Fibroblast of the aortic adventitia (primary cell): ENCODE measurements around the gene SRGAP2C. TPM values are rescaled to one million over a fixed set of nuclear protein-coding genes. Genes with fewer than 3 reads are reported as not detected.
"Not testable (repeated sequence)": the region's sequence is repeated elsewhere in the genome, so short reads cannot be mapped to it uniquely, and the experiment has no call there.

Experiments used
- DNase-seq: peaks from one replicate; pipeline ENCODE4 v3.0.0-alpha.2; 2010; ENCODE audit warnings: low read depth
- H3K4me3 ChIP-seq: 2 replicates; pipeline ENCODE4 v1.5.1; 2011; ENCODE audit warnings: low read depth, mild to moderate bottlenecking, control low read depth, low read length, moderate library complexity
- total RNA-seq: library from RNA; depleted of rRNA; stranded (reverse); fragments of >200 nt; gene quantifications from 2 replicates; pipeline ENCODE4 v1.2.3, GENCODE V29; 2012; ENCODE audit warnings: low replicate concordance
- TF ChIP-seq, protein P1 (sequence below): IDR thresholded peaks from 2 replicates; pipeline ENCODE4 v1.5.1; 2011; ENCODE audit warnings: mild to moderate bottlenecking, low read length, control low read depth, inconsistent platforms; ENCODE audit not compliant: insufficient read depth

Gene SRGAP2C
- total RNA-seq, 1 donor: 35.0 TPM

DNA sequence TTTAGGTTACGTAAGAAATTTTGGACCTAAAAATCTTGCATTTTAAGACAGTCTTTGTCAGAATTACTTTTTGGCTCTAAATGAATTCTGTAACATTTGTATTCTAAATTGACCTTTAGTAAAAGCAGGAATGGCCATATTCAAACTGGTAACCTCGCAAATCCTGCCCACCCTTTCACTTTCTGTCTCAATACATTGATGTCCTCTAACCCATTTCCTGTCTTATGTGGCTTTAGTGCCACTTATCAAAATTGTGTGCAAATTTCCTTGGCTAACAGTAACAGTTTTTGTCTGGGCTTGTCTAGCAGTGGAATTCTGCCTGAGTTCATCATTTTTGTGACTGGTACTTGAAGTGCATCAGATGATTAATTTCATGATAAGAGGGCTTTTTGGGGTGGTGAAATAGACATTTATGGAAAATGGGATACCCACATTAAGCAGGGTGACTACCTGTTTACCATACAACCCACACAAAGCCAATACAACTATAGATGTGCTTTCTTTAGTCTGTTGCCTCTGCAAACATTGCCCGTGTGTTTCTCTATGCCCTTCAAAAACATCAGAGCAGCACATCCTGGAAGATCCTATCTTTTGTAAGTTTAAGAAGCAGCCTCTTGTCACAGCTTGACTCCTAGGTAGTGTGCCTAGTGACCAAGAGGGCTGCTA is 205.3 kb downstream of the SRGAP2C start:
- DNase-seq, H3K4me3 ChIP-seq: not testable (repeated sequence)

DNA sequence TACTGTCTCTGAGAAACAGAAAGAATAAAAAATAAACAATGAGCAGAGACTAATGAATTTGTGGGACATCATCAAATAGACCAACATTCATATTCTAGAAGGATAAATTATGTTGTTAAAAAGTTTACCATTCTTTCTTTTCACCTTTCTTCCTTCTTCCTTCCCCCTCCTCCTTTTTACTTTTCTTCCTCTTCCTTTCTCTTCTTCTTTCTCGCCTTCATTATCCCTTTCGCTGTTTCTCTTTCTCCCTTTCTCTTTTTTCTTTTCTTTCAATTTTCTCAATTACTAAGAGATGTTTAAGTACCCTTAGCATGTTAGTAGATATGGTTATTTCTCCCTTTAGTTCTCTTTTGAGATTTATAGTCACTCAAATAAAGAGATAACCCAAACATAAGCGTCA is 207.4 kb downstream of the SRGAP2C start:
- not testable (repeated sequence) for DNase-seq, H3K4me3 ChIP-seq

DNA sequence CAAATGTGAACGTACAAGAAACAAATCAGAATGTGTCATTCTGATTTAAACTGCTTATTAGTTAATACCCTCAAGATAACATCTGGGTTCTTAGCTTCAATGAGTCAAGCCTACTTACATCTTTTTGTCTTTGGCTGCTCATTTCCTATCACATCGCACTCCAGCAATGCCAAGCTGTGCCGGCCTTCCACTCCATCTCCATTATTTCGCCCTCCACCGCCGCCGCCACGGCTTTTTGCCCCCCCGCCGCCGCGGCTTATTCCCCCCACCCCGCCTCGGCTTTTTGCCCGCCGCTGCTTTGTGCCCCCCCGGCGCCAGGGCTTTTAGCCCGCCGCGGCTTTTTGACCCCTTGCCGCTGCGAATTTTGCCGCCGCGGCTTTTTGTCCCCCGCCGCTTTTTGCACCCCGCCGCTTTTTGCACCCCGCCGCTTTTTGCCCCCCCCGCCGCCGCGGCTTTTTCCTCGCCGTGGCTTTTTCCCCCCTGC is 211.0 kb downstream of the SRGAP2C start:
- DNase-seq: peak; percentile 39
- peak overlapping the region; percentile 41 for H3K4me3 ChIP-seq

DNA sequence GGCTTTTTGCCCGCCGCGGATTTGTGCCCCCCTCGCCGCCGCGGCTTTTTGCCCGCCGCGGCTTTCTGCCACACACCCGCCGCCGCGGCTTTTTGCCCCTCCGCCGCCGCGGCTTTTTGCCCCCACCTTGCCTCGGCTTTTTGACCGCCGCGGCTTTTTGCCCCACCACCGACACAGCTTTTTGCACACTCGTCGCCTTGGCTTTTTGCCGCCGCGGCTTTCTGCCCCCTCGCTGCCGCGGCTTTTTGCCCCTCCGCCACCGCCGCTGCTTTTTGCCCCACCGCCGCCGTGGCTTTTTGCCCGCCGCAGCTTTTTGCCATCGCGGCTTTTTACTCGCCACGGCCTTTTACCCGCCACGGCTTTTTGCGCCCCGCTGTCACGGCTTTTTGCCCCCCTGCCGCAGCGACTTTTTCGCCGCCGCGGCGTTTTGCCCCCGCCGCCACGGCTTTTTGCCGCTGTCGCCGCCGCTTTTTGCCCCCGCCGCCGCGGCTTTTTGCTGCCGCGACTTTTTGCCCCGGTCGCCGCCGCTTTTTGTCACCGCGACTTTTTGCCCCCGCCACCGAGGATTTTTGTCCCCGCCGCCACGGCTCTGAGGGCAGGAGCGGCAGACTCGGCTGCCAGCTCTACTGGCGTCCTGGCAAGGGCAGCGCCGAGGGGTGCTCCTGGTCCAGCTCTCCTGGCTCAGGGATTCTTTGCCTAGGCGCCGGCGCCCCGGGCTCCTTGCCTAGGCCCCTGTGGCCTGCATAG is 211.7 kb downstream of the SRGAP2C start:
- DNase-seq: not testable (repeated sequence)
- H3K4me3 ChIP-seq: peak overlapping the region; percentile 64

DNA sequence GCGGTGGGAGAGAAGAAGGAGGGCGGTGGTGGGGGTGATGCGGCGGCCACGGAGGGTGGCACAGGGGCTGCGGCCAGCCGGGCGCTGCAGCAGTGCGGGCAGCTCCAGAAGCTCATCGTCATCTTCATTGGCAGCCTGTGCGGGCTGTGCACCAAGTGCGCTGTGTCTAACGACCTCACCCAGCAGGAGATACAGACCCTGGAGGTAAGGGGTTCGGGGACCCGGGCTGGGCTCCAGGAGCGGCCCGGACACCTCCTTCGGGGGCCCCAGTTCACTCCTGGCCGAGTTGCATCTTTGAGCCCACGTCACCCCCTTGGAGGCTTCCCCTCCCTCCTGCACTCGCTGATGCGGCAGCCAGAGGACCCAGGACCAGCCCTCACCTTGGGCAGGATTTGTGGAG is 212.3 kb downstream of the SRGAP2C start:
- H3K4me3 ChIP-seq: peak overlapping the region; percentile 64

DNA sequence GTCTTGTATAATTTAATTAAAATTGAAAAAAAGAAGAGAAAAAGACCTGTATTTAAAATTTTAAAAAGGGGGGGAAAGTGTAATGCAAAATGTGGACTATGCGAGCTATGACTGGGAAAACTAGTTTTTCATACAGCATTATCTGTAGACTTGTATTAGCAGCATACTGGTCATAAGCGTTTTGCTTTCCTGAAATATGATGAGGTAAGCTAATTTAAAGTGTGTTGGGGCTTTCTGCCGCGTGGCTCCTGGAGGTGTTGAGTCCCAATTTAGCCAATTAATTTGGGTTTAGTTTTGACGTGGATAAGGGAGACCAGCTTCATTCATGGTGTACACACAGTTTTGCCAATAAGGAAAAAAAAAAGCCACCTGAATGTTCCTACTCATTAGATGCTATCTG is 214.4 kb downstream of the SRGAP2C start:
- not testable (repeated sequence) for H3K4me3 ChIP-seq, DNase-seq

More for the DNA sequence above, 212.3 kb downstream of the SRGAP2C start:
- not testable (repeated sequence) for DNase-seq

DNA sequence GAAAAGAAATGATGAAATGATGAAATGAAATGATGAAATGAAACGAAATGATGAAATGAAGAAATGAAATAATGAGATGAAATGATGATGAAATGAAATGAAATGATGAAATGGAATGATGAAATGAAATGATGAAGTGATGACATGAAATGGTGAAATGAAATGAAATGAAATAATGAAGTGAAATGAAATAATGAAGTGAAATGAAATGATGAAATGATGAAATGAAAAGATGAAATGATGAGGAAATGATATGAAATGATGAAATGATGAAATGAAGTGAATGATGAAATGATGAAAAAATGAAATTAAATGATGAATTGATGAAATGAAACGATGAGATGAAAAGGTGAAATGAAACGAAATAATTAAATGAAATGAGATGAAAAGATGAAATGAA is 215.3 kb downstream of the SRGAP2C start:
- H3K4me3 ChIP-seq, DNase-seq: not testable (repeated sequence)

DNA sequence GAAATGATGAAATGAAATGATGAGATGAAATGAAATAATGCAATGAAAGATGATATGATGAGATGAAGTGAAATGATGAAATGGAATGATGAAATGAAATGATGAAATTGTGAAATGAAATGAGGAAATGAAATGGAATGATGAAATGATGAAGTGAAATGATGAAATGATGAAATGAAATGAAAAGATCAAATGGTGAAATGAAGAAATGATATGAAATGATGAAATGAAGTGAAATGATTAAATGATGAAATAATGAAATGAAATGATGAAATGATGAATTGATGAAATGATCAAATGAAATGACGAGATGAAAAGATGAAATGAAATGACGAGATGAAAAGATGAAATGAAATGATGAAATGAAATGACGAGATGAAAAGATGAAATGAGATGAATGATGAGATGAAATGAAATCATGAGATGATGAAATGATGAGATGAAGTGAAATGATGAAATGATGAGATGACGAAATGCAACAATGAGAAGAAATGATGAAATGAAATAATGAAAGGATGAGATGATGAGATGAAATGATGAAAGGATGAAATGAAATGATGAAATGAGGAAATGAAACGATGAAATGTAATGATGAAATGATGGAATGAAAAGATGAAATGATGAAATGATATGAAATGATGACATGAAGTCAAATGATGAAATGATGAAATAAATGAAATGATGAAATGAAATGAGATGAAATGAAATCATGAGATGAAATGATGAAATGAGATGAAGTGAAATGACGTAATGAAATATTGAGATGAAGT is 216.0 kb downstream of the SRGAP2C start:
- DNase-seq, H3K4me3 ChIP-seq: not testable (repeated sequence)

DNA sequence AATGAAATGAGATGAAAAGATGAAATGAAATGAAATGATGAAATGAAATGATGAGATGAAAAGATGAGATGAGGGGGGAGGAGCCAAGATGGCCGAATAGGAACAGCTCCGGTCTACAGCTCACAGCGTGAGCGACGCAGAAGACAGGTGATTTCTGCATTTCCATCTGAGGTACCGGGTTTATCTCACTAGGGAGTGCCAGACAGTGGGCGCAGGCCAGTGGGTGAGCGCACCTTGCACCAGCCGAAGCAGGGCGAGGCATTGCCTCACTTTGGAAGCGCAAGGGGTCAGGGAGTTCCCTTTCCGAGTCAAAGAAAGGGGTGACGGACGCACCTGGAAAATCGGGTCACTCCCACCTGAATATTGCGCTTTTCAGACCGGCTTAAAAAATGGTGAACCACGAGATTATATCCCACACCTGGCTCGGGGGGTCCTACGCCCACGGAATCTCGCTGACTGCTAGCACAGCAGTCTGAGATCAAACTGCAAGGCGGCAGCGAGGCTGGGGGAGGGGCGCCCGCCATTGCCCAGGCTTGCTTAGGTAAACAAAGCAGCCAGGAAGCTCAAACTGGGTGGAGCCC is 216.7 kb downstream of the SRGAP2C start:
- H3K4me3 ChIP-seq, DNase-seq: not testable (repeated sequence)

DNA sequence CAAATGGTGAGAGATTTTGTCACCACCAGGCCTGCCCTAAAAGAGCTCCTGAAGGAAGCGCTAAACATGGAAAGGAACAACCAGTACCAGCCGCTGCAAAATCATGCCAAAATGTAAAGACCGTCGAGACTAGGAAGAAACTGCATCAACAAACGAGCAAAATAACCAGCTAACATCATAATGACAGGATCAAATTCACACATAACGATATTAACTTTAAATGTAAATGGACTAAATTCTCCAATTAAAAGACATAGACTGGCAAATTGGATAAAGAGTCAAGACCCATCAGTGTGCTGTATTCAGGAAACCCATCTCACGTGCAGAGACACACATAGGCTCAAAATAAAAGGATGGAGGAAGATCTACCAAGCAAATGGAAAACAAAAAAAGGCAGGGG is 218.5 kb downstream of the SRGAP2C start:
- not testable (repeated sequence) for DNase-seq, H3K4me3 ChIP-seq

DNA sequence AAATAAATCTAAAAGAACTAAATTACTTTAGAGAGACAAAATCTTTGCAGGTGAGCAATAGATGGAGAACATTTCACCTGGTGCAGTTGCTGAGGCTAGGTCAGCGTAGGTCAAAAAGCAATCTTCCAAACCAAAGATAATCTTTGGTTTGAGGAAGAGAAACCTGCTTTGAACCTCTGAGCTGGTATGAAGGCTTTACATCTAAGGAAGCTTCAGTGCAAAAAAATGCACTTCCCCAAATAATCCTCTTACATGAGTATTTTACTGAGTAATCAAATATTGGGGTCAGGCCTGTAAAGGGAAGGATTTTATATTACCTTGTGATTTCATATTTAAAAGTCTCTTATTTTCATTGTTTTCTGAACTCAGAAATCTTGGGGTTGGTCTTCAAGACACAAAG is 223.6 kb downstream of the SRGAP2C start:
- no peak for DNase-seq
- no peak overlapping the region for H3K4me3 ChIP-seq
- TF ChIP-seq, protein P1, sequence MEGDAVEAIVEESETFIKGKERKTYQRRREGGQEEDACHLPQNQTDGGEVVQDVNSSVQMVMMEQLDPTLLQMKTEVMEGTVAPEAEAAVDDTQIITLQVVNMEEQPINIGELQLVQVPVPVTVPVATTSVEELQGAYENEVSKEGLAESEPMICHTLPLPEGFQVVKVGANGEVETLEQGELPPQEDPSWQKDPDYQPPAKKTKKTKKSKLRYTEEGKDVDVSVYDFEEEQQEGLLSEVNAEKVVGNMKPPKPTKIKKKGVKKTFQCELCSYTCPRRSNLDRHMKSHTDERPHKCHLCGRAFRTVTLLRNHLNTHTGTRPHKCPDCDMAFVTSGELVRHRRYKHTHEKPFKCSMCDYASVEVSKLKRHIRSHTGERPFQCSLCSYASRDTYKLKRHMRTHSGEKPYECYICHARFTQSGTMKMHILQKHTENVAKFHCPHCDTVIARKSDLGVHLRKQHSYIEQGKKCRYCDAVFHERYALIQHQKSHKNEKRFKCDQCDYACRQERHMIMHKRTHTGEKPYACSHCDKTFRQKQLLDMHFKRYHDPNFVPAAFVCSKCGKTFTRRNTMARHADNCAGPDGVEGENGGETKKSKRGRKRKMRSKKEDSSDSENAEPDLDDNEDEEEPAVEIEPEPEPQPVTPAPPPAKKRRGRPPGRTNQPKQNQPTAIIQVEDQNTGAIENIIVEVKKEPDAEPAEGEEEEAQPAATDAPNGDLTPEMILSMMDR: no peak

DNA sequence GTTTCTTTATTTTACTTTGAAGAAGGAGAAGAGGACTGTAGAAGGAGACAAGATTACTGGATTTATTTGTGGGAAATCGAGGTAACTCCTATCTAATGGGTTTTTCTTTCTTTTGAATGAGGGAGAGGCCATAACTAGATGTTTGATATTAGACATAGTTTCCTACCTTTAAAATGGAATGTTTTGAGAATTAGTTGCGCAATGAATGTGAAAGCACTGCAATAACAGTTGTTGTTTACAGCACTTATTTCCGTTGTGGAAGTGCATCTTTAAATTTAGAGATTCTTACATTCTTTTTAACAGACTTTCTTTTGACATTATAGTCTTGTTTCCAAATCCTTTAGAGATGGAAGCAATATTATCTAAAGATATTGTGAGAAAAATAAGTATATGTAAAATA is 229.0 kb downstream of the SRGAP2C start:
- no peak for DNase-seq
- TF ChIP-seq, protein P1: no peak
- no peak overlapping the region for H3K4me3 ChIP-seq
